B cell (primary cell): ENCODE data around the gene ZNF22.

Experiments used
- CTCF ChIP-seq: fragments of 200-600 bp; IDR thresholded peaks from one replicate; pipeline ENCODE4 v1.8.0; 2022; ENCODE audit warnings: antibody characterized with exemption, mild to moderate bottlenecking
- EZH2 ChIP-seq: IDR thresholded peaks from 2 replicates; pipeline ENCODE4 v1.6.1; 2012; ENCODE audit warnings: borderline replicate concordance, low read depth, mild to moderate bottlenecking, moderate library complexity, low read length; ENCODE audit not compliant: insufficient read depth, poor library complexity, severe bottlenecking

- TF ChIP-seq EZH2 (no peak), CTCF (no peak)
Measured at GRCh38 chr10:44978570-44979280, 22.0 kb upstream of the ZNF22 start, which contains the start of gene DEPP1.
